Heart left ventricle (tissue), 16 donors: ENCODE results near the gene SMIM1. TPM values are rescaled to one million over a fixed set of nuclear protein-coding genes. Genes with fewer than 3 reads are reported as not detected.

ENCODE experiments used
- ATAC-seq, 4 donors: fragments of 200-7000 bp; cut with Tn5 transposase; one replicate each; pipeline ENCODE4 v1.9.1; 2020 to 2022; ENCODE audit warnings: moderate library complexity in 4 of 4, mild to moderate bottlenecking in 3 of 4, moderate number of reproducible peaks in 1 of 4
- DNase-seq, 5 donors: peaks; one replicate each; pipeline ENCODE4 v3.0.0-alpha.2; 2020
- H3K27ac ChIP-seq, 12 donors: fragments of 200-600 bp; sonication (generic) in 4 of 12; one replicate each; pipeline versions ENCODE4 v1.5.0 to v1.8.0; 2016 to 2022; ENCODE audit warnings: mild to moderate bottlenecking in 2 of 12
- H3K27me3 ChIP-seq, 9 donors: fragments of 200-600 bp; sonication (generic) in 2 of 9; one replicate each; pipeline versions ENCODE4 v1.5.1 to v1.8.0; 2016 to 2022; ENCODE audit warnings: mild to moderate bottlenecking in 3 of 9
- H3K36me3 ChIP-seq, 9 donors: fragments of 200-600 bp; sonication (generic) in 2 of 9; one replicate each; pipeline versions ENCODE4 v1.5.0 to v1.8.0; 2018 to 2022; ENCODE audit warnings: mild to moderate bottlenecking in 2 of 9
- H3K4me1 ChIP-seq, 12 donors: fragments of 200-600 bp; sonication (generic) in 4 of 12; one replicate each; pipeline versions ENCODE4 v1.5.0 to v1.8.0; 2016 to 2022; ENCODE audit warnings: mild to moderate bottlenecking in 3 of 12
- H3K4me3 ChIP-seq, 12 donors: fragments of 200-600 bp; sonication (generic) in 4 of 12; one replicate each; pipeline versions ENCODE4 v1.5.0 to v1.8.0; 2017 to 2022; ENCODE audit warnings: mild to moderate bottlenecking in 9 of 12, moderate library complexity in 4 of 12
- H3K9me3 ChIP-seq, 12 donors: fragments of 200-600 bp; sonication (generic) in 4 of 12; one replicate each; pipeline versions ENCODE4 v1.5.0 to v1.8.0; 2016 to 2022; ENCODE audit warnings: mild to moderate bottlenecking in 1 of 12
- POLR2A ChIP-seq, 2 donors: fragments of 450-650 bp; IDR thresholded peaks; one replicate each; pipeline ENCODE4 v1.6.1; 2017; ENCODE audit warnings: antibody characterized with exemption in 2 of 2, mild to moderate bottlenecking in 2 of 2, moderate library complexity in 2 of 2
- WGBS, 4 donors: extraction: QIAGEN DNeasy Blood & Tissue Kit in 2 of 4; methylation state at CpG; one replicate each; pipeline versions ENCODE4 v1.1.5 to v1.1.7; 2013 to 2018; 5-methylcytosine and 5-hydroxymethylcytosine counted together
- intact Hi-C, 10 donors: fragments of 100-400 bp; cut with DNase I; formaldehyde crosslinking; loops; one replicate each; pipeline versions ENCODE4 v1.11.1 to v1.14.2; 2022
- polyA plus RNA-seq, 2 donors: library from polyadenylated mRNA; stranded (reverse); fragments of 200-250 nt; gene quantifications; one replicate each; pipeline ENCODE4 v1.2.3, GENCODE V29; 2013
- total RNA-seq, 9 donors: library from RNA; depleted of rRNA in 2 of 9; stranded (reverse); fragments of >200 nt in 2 of 9; fragmentation: NEBNext Ultra II Directional in 3 of 9; extraction: Animal tissue kit (Norgen Biotek cat#: 25700) in 3 of 9; gene quantifications; one replicate each; pipeline versions ENCODE4 v1.1.0 to v1.2.4, GENCODE V29; 2016 to 2023
- TF ChIP-seq, protein P1 (sequence below), 12 donors: fragments of 200-600 bp; sonication (generic) in 4 of 12; IDR thresholded peaks; one replicate each; pipeline versions ENCODE4 v1.5.0 to v1.8.0; 2018 to 2022; ENCODE audit warnings: antibody characterized with exemption in 12 of 12, mild to moderate bottlenecking in 5 of 12
- donor health status: ischemic (EF 13 %, LVEDD 7.1; RV severe dilation, severe dysfunction).
- donor health status: healthy with polysubstance abuse.
- donor health status: DM: no; HTN: yes; CAD: no.
- donor health status: DM: no; HTN: no; CAD: no.
- donor health status: ischemic (EF 25% LVEDD 6.9; RV normal size, moderate dysfunction).
- donor health status: ischemic (EF 25% LVEDD 5.7; RV mildly dilated, moderate dysfunction).
- donor health status: healthy.
- donor health status: DM: yes; HTN: yes; CAD: no.
- donor health status: ischemic (EF 35%, LVEDD 5.7; RV mildly dilated, moderate dysfunction).
- donor health status: nonischemic (EF 11% LVEDD 7.7; RV severe dilation, severe dysfunction).
- donor health status: DM: yes; HTN: yes; CAD: no.
- donor health status: PGD.
- donor health status: ischemic (EF 29% LVEDD 5.4; RV normal size, mild dysfunction).
- donor health status: nonischemic (EF 23%, LVEDD 6.1; RV moderate dilation, normal function).

The SMIM1 gene
- total and polyA plus RNA-seq, 11 donors: 3.8 to 51.2 (median 11.7) TPM

GRCh38 chr1:3752400-3752945 lies 20.1 kb upstream of the SMIM1 start, which contains the start of gene CCDC27:
CCDC27 (plus strand) TSS chr1:3752450; CDS start chr1:3752482, 32 bp downstream.
- Histone ChIP-seq H3K4me3 (no peak within 1 kb of the TSS), H3K27ac (no peak within 1 kb of the TSS), H3K9me3 (no peaks in the 10 kb centered on the region), H3K4me1 (peaks cover 0 to 6% (median 5%) of the 10 kb centered on the region in 12 donors), H3K27me3 (peaks cover 0 to 44% (median 2%) of the 10 kb centered on the region in 9 donors), H3K36me3 (no peaks in the 10 kb centered on the region)
- intact Hi-C loops: no loop called here
- WGBS, 4 donors: 84 to 86% (median 85%) methylated on average over 17 of the region's 17 CpGs
- TF ChIP-seq POLR2A (IDR thresholded peaks at IDR 0.05): no peak
- TF ChIP-seq, protein P1, sequence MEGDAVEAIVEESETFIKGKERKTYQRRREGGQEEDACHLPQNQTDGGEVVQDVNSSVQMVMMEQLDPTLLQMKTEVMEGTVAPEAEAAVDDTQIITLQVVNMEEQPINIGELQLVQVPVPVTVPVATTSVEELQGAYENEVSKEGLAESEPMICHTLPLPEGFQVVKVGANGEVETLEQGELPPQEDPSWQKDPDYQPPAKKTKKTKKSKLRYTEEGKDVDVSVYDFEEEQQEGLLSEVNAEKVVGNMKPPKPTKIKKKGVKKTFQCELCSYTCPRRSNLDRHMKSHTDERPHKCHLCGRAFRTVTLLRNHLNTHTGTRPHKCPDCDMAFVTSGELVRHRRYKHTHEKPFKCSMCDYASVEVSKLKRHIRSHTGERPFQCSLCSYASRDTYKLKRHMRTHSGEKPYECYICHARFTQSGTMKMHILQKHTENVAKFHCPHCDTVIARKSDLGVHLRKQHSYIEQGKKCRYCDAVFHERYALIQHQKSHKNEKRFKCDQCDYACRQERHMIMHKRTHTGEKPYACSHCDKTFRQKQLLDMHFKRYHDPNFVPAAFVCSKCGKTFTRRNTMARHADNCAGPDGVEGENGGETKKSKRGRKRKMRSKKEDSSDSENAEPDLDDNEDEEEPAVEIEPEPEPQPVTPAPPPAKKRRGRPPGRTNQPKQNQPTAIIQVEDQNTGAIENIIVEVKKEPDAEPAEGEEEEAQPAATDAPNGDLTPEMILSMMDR (IDR thresholded peaks at IDR 0.05): no peak
- peak in 1 of 4 donors; percentile 13 for ATAC-seq
- DNase-seq: peak in 1 of 5 donors; percentile 56

DNA sequence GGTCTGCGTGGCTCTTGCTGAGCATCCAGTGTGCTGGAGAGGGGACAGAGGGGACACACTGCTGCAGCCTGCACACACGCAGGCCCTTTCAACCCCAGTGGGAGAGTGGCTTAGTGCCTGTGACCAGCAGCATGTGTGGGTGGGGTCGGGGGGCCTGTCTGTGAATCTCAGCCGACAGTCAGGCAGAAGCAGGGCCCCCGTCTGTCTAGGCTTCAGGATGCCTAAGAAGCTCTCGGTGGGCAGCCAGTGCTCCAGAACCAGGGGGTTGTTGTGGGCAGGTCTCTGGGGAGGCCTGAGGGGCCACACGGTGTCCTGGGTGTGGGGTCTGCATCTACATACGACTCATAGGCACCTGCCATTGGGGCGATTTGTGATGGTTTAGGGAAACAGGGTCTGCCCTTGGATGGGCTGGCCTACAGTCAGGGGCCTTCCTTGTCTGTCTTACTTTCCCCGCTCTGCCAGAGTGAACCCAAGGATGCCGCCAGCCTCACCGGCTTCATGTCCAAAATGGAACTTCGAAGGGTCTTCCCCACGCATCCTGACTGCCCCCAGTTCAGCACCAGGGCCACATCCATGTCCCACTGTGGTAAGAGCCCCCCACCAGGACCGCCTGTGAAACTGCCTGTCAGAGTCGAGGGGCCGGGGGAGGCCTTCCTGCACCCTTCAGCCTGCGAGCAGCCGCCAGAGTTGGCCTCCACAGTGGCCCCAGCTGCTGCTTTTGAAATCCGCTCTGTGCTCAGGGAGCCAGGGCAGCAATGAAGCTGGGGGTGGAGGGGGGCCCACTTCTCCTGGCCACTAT lies 18.7 kb upstream of the SMIM1 start:
- Histone ChIP-seq H3K27me3 (peaks cover 0 to 44% (median 2%) of the 10 kb centered on the region in 9 donors), H3K4me3 (no peak overlapping the region), H3K27ac (no peak overlapping the region), H3K36me3 (no peaks in the 10 kb centered on the region), H3K4me1 (no peaks in the 10 kb centered on the region), H3K9me3 (no peaks in the 10 kb centered on the region)
- WGBS, 4 donors: 79 to 85% (median 84%) methylated on average over 16 to 20 of the region's 20 CpGs
- ATAC-seq (no peak), DNase-seq (peak in 1 of 5 donors; percentile 37)
- intact Hi-C loops: no loop called here
- TF ChIP-seq, protein P1 (IDR thresholded peaks at IDR 0.05): no peak
- no peak for TF ChIP-seq POLR2A (IDR thresholded peaks at IDR 0.05)

- peaks cover 0 to 8% (median 0%) of the 10 kb centered on the region in 12 donors for H3K9me3 ChIP-seq
- peaks cover 0 to 60% (median 4%) of the 10 kb centered on the region in 9 donors for H3K27me3 ChIP-seq
- no peak overlapping the region for H3K4me3 ChIP-seq
- DNase-seq (no peak), ATAC-seq (no peak)
- intact Hi-C loops: no loop called here
- H3K36me3 ChIP-seq: no peaks in the 10 kb centered on the region
- TF ChIP-seq, protein P1 (IDR thresholded peaks at IDR 0.05): no peak
- TF ChIP-seq POLR2A (IDR thresholded peaks at IDR 0.05): no peak
- no peak overlapping the region for H3K27ac ChIP-seq
- no peaks in the 10 kb centered on the region for H3K4me1 ChIP-seq
- WGBS, 4 donors: 72 to 80% (median 75%) methylated on average over 21 of the region's 21 CpGs
Measured at GRCh38 chr1:3756394-3756793, 16.2 kb upstream of the SMIM1 start.

DNA sequence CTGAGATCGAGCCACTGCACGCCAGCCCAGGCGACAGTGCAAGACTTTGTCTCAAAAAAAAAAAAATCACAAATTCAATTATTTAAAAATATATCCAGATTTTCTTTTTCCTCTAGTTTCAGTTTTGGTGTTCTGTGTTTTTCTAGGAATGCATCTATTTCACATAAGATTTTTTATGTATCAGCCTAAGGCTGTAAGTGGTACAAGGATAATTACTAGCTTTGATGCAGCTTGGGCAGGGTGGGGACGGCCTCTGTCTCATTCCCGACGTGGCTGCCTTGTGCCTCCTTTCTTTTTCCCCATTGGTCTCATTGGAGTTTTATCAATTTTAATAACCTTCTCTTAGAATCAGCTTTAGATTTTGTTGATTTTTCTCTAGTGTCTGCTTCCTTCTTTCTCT lies 13.4 kb upstream of the SMIM1 start:
- Histone ChIP-seq H3K36me3 (no peaks in the 10 kb centered on the region), H3K27me3 (peaks cover 0 to 66% (median 5%) of the 10 kb centered on the region in 9 donors), H3K27ac (no peak overlapping the region), H3K4me1 (no peaks in the 10 kb centered on the region), H3K9me3 (peaks cover 0 to 8% (median 0%) of the 10 kb centered on the region in 12 donors), H3K4me3 (no peak overlapping the region)
- DNase-seq: no peak
- WGBS, 4 donors: 85 to 87% (median 86%) methylated on average over 6 of the region's 6 CpGs
- no peak for ATAC-seq
- TF ChIP-seq, protein P1 (IDR thresholded peaks at IDR 0.05): no peak
- no peak for TF ChIP-seq POLR2A (IDR thresholded peaks at IDR 0.05)
- intact Hi-C loops: no loop called here
